HepG2 (cell line): ENCODE data around the gene SLA2. TPM values are rescaled to one million over a fixed set of nuclear protein-coding genes. Genes with fewer than 3 reads are reported as not detected.
A peak's percentile ranks its signal among the peaks of the same experiment; 100 is the strongest.

Experiments used
- EP300 ChIP-seq, 3 experiments: sonication (generic) in 1 of 3; formaldehyde crosslinking in 1 of 3; IDR thresholded peaks; 2 replicates each; pipeline versions ENCODE4 v1.5.1 to v1.6.1; 2011 to 2020; ENCODE audit warnings: low read depth in 2 of 3, low read length in 2 of 3, borderline replicate concordance in 1 of 3, improper control_type of control experiment in 1 of 3, mild to moderate bottlenecking in 1 of 3, missing genetic modification reagents in 1 of 3, moderate library complexity in 1 of 3
- HDAC1 ChIP-seq: sonication (generic); formaldehyde crosslinking; IDR thresholded peaks from 2 replicates; pipeline ENCODE4 v1.5.1; 2020; ENCODE audit warnings: mild to moderate bottlenecking, missing genetic modification reagents
- HNF4G ChIP-seq, 2 experiments: sonication (generic) in 1 of 2; formaldehyde crosslinking in 1 of 2; IDR thresholded peaks; 2 replicates each; pipeline versions ENCODE4 v1.4.0 to v1.6.1; 2011 to 2020; ENCODE audit warnings: borderline replicate concordance in 2 of 2, low read depth in 2 of 2, mild to moderate bottlenecking in 2 of 2, low read length in 1 of 2, missing genetic modification reagents in 1 of 2, moderate library complexity in 1 of 2
- MED8 ChIP-seq: sonication (generic); formaldehyde crosslinking; IDR thresholded peaks from 2 replicates; pipeline ENCODE4 v1.8.1; 2023; ENCODE audit warnings: mild to moderate bottlenecking, missing genetic modification reagents; ENCODE audit not compliant: insufficient replicate concordance
- NFE2 ChIP-seq: sonication (generic); formaldehyde crosslinking; IDR thresholded peaks from 2 replicates; pipeline ENCODE4 v1.4.0; 2020; ENCODE audit warnings: missing genetic modification reagents
- NPAS2 ChIP-seq: sonication (generic); formaldehyde crosslinking; IDR thresholded peaks from 2 replicates; pipeline ENCODE4 v1.8.0; 2022; ENCODE audit warnings: mild to moderate bottlenecking, missing genetic modification reagents, borderline replicate concordance
- PLRG1 ChIP-seq: fragments of 450-650 bp; conservative IDR thresholded peaks from 2 replicates; pipeline ENCODE4 v1.6.1; 2016
- PRDM15 ChIP-seq: sonication (generic); formaldehyde crosslinking; IDR thresholded peaks from 2 replicates; pipeline ENCODE4 v1.4.0; 2020; ENCODE audit warnings: missing genetic modification reagents
- SAP130 ChIP-seq: IDR thresholded peaks from 2 replicates; pipeline ENCODE4 v1.6.1; 2016; ENCODE audit warnings: low read depth
- ZFP36L2 ChIP-seq: sonication (generic); formaldehyde crosslinking; IDR thresholded peaks from 2 replicates; pipeline ENCODE4 v1.4.0; 2020; ENCODE audit warnings: missing genetic modification reagents
- ZNF230 ChIP-seq: sonication (generic); formaldehyde crosslinking; IDR thresholded peaks from 2 replicates; pipeline ENCODE4 v1.4.0; 2020; ENCODE audit warnings: mild to moderate bottlenecking, missing genetic modification reagents
- ZNF251 ChIP-seq: sonication (generic); formaldehyde crosslinking; IDR thresholded peaks from 2 replicates; pipeline ENCODE4 v1.9.0; 2021; ENCODE audit warnings: mild to moderate bottlenecking, missing genetic modification reagents
- ZNF280D ChIP-seq: sonication (generic); formaldehyde crosslinking; IDR thresholded peaks from 2 replicates; pipeline ENCODE4 v1.5.1; 2020; ENCODE audit warnings: mild to moderate bottlenecking, missing genetic modification reagents
- ZNF615 ChIP-seq: sonication (generic); formaldehyde crosslinking; IDR thresholded peaks from 2 replicates; pipeline ENCODE4 v1.5.0; 2020; ENCODE audit warnings: mild to moderate bottlenecking, missing genetic modification reagents, borderline replicate concordance
- ZNF710 ChIP-seq: sonication (generic); formaldehyde crosslinking; IDR thresholded peaks from 2 replicates; pipeline ENCODE4 v1.5.0; 2020; ENCODE audit warnings: mild to moderate bottlenecking, missing genetic modification reagents, borderline replicate concordance
- ZNF766 ChIP-seq: sonication (generic); formaldehyde crosslinking; IDR thresholded peaks from 2 replicates; pipeline ENCODE4 v1.5.0; 2020; ENCODE audit warnings: missing genetic modification reagents, borderline replicate concordance
- ZNF775 ChIP-seq: sonication (generic); formaldehyde crosslinking; IDR thresholded peaks from 2 replicates; pipeline ENCODE4 v1.4.0; 2020; ENCODE audit warnings: missing genetic modification reagents, mild to moderate bottlenecking, moderate library complexity, borderline replicate concordance
- ZNF790 ChIP-seq: sonication (generic); formaldehyde crosslinking; IDR thresholded peaks from 2 replicates; pipeline ENCODE4 v1.8.0; 2022; ENCODE audit warnings: missing genetic modification reagents, mild to moderate bottlenecking, borderline replicate concordance
- polyA plus RNA-seq, 8 experiments: library from polyadenylated mRNA; depleted of rRNA in 3 of 8; stranded (reverse) in 7 of 8; unstranded in 1 of 8; fragments of >200 nt; fragmentation: Illumina TruSeq in 4 of 8; extraction: Trizol in 4 of 8; gene quantifications; 2 replicates each; pipeline versions ENCODE4 v1.2.1 to v1.2.3, GENCODE V29; 2011 to 2016; ENCODE audit warnings: low read depth in 4 of 8, missing spikeins in 1 of 8, mixed read lengths in 1 of 8; ENCODE audit not compliant: insufficient read depth in 1 of 8
- total RNA-seq, 5 experiments: library from RNA; depleted of rRNA; stranded (reverse); fragments of >200 nt; fragmentation: Illumina TruSeq; extraction: Trizol; gene quantifications; 2 replicates each; pipeline ENCODE4 v1.2.3, GENCODE V29; 2016; ENCODE audit warnings: low read depth in 1 of 5
- TF ChIP-seq, protein P1 (sequence below): IDR thresholded peaks from 2 replicates; pipeline ENCODE4 v1.6.1; 2016; ENCODE audit warnings: low read depth

Gene SLA2
- total and polyA plus RNA-seq, 2 of the 13 experiments (the other 11 are each of a cell fraction or from before 2014, with no cell fraction given) = 1.6 to 3.6 TPM

GRCh38 chr20:36572701-36573102 is 73.3 kb downstream of the SLA2 start (continued):
- TF ChIP-seq ZNF710 (CRISPR knock-in tag) (no peak), PRDM15 (CRISPR knock-in tag) (no peak), EP300 (IDR thresholded peaks at IDR 0.05; ENCODE audit: low read depth in 2 of 2, low read length in 2 of 2) (no peak), EP300 (CRISPR knock-in tag; IDR thresholded peaks at IDR 0.05; ENCODE audit: borderline replicate concordance) (no peak), ZNF615 (CRISPR knock-in tag) (no peak), ZFP36L2 (CRISPR knock-in tag) (peak; percentile 55; the same call in 1 of the 2 replicates), ZNF251 (no peak), PLRG1 (no peak), ZNF775 (no peak), MED8 (CRISPR knock-in tag) (no peak), NFE2 (no peak), NPAS2 (CRISPR knock-in tag) (no peak), ZNF280D (CRISPR knock-in tag) (peak; percentile 52; the same call in 1 of the 2 replicates), ZNF230 (CRISPR knock-in tag) (no peak), ZNF766 (no peak), HDAC1 (CRISPR knock-in tag) (no peak), ZNF790 (CRISPR knock-in tag) (peak; percentile 64; the same call in 1 of the 2 replicates), SAP130 (no peak), HNF4G (IDR thresholded peaks at IDR 0.05; ENCODE audit: borderline replicate concordance, low read depth, low read length) (0 out of 2 replicates have a peak, but pooled peaks have one; percentile 10), HNF4G (CRISPR knock-in tag; IDR thresholded peaks at IDR 0.05; ENCODE audit: borderline replicate concordance, low read depth) (peak; percentile 34; the same call in 1 of the 2 replicates)
- TF ChIP-seq, protein P1, sequence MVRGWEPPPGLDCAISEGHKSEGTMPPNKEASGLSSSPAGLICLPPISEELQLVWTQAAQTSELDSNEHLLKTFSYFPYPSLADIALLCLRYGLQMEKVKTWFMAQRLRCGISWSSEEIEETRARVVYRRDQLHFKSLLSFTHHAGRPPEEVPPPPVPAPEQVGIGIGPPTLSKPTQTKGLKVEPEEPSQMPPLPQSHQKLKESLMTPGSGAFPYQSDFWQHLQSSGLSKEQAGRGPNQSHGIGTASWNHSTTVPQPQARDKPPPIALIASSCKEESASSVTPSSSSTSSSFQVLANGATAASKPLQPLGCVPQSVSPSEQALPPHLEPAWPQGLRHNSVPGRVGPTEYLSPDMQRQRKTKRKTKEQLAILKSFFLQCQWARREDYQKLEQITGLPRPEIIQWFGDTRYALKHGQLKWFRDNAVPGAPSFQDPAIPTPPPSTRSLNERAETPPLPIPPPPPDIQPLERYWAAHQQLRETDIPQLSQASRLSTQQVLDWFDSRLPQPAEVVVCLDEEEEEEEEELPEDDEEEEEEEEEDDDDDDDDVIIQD = no peak
